HUDEP-2 (cell line): ENCODE data around the gene PKP2.

Source experiments
- DNase-seq, 76 experiments: peaks; one replicate each; lab custom pipeline; 2025; ENCODE audit not compliant: unreplicated experiment in 76 of 76; lab: John Stamatoyannopoulos, UW

PKP2 gene

GRCh38 chr12:32896432-32897280, at the start of gene PKP2:
Gene PKP2, minus strand, starts transcription at chr12:32896777. Its CDS starts 46 bp downstream, at chr12:32896731.
- no peak for DNase-seq

GRCh38 chr12:32944195-32944594, 47.6 kb upstream of the PKP2 start:
- DNase-seq: no peak

DNA sequence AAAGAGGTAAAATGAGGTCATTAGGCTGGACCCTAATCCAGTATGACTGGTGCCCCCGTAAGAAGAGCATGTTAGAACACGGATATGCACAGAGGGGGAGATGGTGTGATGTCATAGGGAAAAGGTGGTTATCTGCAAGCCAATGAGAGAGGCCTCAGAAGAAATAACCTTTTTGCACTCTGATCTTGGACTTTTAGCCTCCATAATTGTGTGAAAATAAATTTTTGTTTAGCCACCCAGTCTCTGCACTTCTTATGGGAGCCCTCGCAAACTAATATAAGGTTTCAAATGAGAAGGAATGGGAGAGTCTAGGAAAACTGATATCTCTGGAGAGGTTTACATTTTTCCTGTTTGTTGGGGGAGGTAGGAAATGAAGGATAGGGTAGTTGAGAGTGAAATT, 43.2 kb upstream of the PKP2 start:
- DNase-seq: no peak

DNA sequence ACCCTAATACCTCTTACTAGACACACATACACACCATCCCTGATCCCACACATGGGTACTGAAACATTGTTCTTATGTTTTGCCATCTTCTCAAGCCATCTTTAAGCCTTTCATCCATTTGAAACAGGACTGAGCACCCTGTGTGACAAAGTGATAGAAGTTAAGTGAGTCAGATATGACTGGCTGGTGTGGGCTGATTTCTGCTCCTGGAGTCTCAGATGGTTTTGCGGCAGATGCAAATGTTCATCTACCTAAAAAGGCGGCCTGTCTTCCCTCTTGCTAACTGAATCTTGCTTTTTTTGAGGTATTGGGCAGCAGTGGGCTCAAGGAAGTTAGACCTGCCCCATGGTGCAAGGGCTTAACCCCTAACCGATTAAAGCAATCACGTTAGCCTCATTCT, 30.4 kb upstream of the PKP2 start:
- DNase-seq: no peak

GRCh38 chr12:32926356-32926755, 29.8 kb upstream of the PKP2 start:
- DNase-seq: no peak

- no peak for DNase-seq
Observed at GRCh38 chr12:32922546-32923297, 26.1 kb upstream of the PKP2 start.

DNA sequence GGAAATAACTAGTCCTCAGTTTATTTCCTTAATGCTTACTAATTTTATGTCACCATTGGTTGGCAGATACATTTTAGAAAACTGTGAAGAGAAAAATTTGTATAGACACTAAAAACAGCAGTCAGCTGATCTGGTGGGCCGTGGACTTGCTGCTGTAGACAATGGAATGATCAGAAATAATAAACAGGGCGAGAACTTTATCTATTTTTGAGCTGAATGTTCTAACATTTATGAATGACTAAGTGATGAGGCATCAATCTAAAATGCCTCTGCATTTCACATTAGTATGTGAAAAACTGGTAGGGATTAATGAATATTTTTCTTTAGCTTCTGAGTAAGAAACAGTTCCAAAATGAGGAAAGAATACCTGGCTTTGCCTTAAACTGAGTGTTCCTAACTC, 24.8 kb upstream of the PKP2 start:
- no peak for DNase-seq

DNA sequence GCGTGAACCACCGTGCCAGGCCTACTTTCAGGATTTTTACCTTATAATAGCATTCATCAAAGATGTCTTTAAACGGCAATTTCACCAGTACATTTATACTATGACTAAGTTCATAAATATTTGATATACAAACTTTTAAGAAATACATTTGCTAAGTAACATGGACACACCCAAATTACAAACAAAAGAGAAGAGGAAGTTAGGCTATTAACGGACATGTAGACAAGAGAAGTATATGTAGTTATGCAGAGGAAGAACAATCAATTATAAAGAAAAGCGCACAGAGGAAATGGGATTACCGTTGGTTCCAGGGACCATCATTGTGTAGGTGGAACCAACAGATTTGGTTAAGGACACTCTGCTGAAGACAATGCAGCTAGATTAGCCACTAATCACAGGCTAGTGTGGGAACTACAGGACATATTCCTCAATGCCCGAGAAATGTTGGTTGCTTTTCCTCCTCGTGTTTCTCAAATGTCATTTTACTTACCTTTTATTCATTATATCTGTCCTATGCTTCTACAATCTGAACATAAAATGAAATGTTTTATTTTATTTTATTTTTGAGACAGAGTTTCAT, 24.0 kb upstream of the PKP2 start:
- no peak for DNase-seq

GRCh38 chr12:32918890-32919801, 22.6 kb upstream of the PKP2 start:
- no peak for DNase-seq

DNA sequence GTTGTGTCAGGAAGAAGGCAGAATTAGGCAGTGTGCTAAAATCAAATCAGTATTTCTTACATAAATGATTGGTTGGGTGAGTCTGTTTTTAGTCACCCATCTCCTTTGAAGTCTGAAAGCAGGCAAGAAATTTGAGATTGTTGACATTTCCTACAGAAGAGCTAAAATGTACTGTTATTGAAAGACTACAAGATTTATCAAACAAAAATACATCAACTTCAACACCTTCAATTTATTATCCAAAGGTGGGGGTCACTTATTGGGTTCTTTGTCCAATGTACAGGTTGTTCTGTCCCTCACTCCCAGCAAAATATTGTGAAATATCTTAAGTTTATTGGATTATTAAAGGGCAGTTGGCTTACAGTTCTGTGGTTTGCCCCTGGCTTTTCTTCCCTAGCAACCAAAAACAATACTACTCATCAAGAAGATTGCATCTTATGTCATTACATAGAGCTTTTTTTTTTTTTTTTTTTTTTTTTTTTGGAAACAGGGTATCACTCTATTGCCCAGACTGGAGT, 20.6 kb upstream of the PKP2 start:
- no peak for DNase-seq

DNA sequence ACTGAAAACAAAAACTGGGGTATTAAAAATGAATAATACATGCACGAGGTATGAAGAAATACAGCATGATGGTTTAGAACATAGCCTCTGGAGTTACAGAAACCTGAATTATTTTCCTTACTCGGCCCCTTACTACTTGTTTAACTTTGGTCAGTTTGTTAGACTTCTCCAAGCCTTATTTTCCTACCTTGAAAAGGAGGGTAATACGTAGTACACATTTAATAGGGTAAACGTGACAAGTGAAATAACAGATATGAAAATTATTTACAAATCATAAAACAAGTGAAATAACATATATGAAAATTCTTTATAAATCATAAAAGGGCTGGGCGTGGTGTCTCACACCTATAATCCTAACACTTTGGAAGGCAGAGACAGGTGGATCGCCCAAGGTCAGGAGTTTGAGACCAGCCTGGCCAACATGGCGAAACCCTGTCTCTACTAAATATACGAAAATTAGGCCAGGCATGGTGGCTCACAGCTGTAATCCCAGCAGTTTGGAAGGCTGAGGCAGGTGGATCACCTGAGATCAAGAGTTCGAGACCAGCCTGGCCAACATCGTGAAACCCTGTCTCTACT, 11.4 kb upstream of the PKP2 start:
- DNase-seq: no peak

GRCh38 chr12:32907166-32907565, 10.6 kb upstream of the PKP2 start:
- DNase-seq: no peak

DNA sequence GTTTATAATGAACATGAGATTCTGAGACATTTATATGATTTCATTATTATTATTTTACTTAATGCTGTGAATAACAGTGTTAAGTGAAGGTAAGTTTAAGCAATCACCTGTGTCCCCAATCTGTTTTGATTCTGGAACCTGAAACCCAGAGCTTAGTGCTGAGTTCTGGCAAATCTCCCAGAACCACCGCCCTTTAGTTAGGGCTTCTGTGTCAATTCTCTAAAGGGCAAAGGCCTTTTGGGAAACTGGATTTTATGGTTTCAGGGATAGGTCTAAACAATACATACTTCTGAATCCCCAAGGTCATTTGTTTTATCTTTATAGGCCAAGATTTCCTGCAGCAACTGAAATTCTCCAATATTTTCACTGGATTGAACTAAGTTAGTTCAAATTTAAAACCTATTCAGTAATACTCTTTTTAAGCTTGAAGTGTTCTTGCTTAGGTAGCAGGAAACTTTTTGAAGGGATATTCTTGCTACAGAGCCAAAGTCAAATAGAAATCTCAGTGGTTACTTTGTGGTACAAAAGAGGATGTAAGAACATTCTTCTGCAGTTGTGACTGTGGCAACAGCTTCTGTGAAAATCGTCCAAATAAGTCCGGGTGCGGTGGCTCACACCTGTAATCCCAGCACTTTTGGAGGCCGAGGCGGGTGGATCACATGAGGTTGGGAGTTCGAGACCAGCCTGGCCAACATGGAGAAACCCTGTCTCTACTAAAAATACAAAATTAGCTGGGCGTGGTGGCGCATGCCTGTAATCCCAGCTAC, 10.0 kb upstream of the PKP2 start:
- no peak for DNase-seq

- no peak for DNase-seq
Observed at GRCh38 chr12:32903763-32904162, 7.2 kb upstream of the PKP2 start.

GRCh38 chr12:32903318-32903717, 6.7 kb upstream of the PKP2 start:
- no peak for DNase-seq

- DNase-seq: no peak
Observed at GRCh38 chr12:32902287-32902997, 5.9 kb upstream of the PKP2 start.

DNA sequence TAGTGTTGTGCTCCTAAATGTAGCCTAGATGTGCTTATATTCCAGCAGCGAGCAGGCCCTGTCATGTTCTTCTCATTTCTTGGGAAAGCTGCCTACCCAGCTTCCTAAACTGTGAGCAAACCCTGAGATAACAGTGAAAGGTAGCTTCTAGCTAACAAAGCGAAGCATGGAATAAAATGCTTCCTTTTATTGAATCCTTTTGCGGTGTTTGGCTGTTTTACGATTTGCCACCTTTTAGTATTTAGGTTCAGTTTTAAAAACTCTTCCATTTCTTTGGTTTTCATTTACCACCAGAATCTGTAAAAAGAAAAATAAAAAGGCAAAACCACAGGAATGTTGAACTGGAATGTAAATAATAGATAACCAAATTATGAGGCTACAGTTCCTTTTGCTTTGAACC, 5.0 kb upstream of the PKP2 start:
- DNase-seq: no peak

DNA sequence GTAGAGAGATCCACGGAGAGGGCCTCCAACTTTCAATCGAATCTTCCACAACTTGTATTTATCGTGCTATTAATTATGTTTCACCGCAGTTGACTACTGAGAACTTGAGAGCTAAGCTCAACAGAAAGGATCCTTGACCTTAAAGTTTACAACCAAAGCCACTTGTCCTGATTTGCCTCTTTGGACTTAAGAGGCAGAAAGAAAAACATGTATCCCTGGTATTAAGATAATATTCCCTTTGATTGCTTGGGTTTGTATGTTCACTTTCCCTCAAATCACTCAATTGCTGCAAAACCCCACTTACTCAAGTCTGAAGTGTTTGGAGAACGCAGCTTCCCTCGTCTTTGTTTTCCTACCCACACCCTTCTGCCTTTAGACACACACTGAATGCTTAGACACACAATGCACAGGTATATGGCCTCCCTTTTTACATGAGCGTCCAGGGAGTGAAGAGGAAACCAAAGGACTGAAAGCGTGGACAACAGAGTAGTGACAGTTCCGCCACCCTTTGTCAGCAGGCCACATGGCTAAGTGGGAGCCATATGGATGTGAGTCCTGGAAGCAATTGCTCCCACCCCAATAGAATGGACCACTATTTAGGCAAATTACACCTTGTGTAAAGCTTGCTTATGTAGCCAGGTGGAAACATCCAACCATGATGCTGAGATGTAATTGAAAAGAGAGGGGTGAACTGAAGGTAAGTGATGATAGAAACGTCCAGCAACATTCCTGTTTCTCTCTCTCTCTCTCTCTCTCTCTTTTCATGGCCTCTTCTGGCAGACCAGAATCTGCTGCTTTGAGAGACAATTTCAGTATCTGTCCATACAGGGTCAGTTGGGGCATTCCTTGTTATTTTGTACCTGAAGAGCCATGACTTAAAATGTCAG, 1.4 kb upstream of the PKP2 start:
- no peak for DNase-seq
